HG03196 (cell line): ENCODE data around the gene DNAJC13.

Experiments
- ATAC-seq: cut with Tn5 transposase; IDR thresholded peaks from one replicate; pipeline ENCODE4 v1.9.1; 2021; ENCODE audit not compliant: unreplicated experiment

Gene DNAJC13

DNA sequence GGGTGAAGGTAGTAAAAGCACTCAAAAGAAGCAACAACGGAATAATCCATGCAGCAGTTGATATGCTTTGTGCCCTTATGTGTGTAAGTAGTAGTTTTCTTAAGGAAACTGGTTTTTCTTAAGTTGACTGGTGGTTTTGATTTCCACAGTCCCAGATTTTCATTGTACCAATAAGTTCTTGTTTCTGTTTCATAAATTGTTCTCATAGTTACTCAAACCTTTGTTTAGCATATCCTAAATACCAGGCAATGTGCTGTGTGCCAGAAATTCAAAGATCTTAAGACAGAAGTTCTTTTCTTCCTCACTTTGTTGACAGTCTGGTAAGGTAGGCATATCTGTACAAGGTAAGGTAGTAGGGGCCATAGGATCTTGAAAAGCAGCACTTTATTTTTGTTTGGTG lies 40.0 kb downstream of the DNAJC13 start:
- ATAC-seq: no peak

DNA sequence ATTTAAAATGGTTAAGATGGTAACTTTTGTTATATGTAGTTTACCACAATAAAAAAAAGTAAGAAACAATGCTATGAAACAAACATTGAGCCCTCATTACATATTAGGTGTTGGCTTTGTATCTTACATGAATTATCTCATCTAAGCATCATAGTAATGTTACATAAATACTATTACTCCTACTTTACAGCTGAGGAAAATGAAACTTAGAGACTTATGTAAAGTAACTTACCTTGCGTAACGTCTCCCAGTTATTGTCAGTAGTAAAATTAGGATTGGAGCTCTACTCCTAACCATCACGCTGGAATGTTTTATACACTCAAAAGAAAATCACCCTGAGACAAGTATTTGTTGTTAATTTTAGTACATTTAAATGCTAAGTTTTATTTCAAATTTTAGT lies 42.2 kb downstream of the DNAJC13 start:
- no peak for ATAC-seq

DNA sequence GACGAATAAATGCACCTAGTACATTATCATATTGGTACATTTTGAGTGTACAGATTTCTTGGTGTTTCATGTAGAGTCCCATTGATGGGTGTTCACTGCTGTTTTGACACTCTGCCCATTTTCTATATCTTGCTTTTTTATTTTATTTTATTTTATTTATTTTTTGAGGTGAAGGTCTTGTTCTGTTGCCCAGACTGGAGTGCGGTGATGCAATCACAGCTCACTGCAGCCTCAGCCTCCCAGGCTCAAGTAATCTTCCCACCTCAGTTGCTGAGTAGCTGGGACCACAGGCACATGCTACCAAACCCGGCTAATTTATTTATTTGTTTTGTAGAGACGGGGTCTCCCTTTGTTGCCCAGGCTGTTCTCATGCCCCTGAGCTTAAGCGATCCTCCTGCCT lies 44.2 kb downstream of the DNAJC13 start:
- ATAC-seq: no peak

DNA sequence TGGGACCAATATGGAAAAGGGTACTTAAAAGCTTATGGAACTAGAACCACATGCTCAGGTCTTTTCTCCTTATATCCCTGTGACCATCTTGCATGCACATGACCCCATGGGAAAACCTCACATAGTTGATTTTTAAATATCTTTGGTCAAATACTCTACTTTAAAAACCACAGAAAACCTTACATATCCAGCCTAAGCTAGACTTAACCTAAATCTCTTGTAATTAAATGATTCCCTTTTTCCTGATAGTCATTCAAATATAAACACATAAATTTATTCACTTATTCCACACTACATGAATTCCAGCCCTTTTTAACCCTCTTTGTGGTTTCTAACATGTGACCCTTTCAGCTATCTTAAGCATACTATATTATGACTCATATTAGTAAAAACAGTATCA lies 46.8 kb downstream of the DNAJC13 start:
- no peak for ATAC-seq

DNA sequence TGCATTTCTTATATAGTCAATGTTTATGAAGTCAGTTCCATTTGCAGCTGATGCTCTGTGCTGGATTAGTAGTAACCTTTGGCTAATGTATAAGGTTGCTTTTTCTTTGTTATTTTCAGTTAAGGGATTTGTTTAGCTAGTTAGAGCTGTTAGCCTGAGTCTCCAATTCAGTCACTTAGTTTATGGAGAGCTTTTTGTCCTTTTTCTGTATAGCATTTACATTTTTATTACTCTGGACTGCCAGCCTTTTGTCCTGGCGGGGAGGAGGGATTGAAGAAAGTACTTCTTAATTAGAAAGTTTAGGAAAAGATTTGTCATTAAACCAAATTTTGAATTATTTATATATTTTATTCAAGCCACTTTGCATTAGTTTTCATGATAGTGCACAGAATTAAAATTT lies 52.0 kb downstream of the DNAJC13 start:
- no peak for ATAC-seq

DNA sequence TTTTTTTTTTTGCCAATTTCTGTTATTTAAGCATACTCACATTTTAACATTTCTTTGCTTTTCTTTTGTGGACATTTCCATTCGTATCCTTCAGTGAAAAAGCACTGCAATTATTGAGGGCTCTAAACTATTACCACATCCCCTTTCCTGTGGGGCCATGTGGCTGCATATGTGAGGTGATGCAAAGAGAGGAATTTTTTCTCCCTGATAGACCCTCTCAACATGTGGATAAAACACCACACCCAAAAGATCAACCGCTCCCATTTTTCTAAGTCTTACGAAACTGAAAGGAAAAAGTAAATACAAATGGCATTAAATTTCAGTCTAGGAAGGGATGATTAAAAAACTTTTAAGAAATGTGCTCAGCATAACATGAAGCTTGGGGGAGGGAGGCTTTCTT lies 68.8 kb downstream of the DNAJC13 start:
- ATAC-seq: no peak

DNA sequence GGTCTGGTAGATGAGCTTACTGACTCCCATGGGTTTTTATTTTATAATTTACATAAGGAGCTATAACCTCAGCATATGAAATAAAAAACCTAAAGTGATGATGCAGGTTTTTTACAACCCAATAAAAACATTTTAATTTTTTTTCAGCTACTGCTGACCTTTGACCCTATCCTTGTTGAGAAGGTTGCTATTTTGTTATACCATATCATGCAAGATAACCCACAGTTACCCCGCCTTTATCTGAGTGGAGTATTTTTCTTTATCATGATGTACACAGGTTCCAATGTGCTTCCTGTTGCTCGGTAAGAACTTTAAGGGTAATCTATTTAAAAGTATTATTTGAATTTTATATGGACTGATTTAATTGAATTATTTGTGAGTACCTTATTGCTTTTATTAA lies 70.8 kb downstream of the DNAJC13 start:
- no peak for ATAC-seq

DNA sequence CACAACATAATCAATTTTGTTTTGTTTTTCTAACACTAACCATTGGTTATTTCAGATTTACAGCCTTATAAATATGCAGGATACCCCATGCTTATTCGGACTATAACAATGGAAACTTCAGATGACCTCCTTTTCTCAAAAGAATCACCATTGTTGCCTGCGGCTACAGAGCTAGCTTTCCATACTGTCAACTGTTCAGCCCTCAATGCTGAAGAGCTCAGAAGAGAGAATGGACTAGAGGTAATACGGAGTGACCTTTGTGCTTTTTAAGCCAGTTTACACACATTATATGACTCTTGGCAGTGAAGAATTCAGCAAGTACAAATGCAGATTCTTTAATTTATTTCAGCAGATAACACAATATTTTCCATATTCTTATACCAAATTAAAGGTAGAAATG lies 81.8 kb downstream of the DNAJC13 start:
- ATAC-seq: no peak

DNA sequence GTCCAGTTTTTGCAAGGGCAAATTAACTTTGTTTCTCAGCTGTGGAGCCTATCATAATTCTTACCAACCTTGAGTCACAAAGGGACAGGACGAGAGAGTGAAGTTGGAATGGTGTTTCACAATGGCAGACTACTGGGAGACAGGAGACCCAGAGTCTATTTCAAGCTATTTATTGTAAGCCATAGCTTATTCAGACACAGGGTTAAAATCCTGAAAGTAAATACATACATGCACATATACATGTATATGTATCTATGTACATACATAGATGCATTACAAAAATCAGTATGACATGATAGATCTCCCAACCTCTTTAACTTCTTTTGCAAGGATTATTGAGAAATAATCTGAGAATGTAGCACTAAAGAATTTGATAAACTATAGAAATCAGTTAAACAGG lies 86.3 kb downstream of the DNAJC13 start:
- ATAC-seq: no peak

DNA sequence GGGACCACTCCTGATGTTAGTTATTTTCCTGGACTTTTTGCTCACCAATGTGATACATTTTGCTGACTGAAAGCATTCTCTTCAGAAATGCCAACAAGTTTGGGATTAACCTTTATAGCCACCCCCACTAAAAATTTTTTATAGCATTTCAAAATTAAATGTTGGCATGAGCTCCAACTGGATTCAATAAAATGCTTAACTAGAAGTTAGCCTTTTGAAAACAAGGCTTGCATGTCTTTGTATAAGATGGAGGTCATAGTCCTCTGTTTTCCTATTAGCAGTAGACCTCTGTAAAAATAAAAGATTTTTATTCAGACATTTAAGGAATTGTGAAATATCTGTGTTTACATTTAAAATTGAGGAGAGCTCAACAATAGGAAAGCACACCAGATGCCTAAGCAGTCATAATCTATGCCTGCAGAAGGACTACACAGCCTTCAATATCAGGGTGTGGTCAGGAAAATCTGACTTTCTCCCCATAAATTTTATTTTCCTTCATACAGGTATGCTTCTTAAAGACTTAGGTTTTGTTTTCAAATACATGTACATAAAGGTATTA lies 87.2 kb downstream of the DNAJC13 start:
- no peak for ATAC-seq

DNA sequence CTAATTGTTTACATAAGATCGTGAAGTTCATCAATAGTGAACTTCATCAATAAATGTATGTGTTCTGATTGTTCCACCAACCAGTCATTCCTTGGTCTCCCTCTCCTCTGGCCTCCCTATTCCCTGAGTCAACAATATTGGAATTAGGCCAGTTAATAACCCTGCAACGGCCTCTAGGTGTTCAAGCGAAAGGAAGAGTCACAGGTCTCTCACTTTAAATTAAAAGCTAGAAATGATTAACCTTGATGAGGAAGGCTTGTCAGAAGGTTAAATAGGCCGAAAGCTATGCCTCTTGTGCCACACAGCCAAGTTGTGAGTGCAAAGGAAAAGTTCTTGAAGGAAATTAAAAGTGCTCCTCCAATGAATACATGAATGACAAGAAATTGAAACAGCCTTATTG lies 90.4 kb downstream of the DNAJC13 start:
- ATAC-seq: no peak

DNA sequence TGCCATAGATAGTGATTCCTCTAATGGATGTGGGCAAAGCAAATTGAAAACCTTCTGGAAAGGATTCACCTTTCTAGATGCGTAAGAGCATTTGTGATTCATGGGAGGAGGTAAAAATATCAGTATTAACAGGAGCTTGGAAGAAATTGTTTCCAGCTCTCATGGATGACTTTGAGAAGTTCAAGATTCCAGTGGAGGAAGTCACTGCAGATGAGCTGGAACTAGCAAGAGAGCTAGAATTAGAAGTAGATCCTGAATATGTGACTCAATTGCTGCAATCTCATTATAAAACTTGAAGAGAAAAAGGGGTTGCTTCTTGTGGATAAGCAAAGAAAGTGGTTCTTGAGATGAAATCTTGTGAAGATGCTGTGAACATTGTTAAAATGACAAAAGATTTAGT lies 91.8 kb downstream of the DNAJC13 start:
- ATAC-seq: no peak

DNA sequence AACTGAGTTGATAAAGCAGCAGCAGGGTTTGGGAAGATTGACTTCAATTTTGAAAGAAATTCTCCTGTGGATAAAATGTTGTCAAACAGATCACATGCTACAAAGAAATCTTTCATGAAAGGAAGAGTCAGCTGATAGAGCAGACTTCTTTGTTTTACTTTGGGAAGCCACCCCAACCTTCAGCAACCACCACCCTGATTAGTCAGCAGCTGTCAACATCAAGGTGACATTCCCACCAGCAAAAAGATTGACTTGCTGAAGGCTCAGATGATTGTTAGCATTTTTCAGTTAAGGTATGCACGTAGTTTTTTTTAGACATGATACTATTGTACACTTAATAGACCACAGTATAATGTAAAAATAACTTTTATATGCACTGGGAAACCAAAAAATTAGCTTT lies 92.2 kb downstream of the DNAJC13 start:
- ATAC-seq: no peak

DNA sequence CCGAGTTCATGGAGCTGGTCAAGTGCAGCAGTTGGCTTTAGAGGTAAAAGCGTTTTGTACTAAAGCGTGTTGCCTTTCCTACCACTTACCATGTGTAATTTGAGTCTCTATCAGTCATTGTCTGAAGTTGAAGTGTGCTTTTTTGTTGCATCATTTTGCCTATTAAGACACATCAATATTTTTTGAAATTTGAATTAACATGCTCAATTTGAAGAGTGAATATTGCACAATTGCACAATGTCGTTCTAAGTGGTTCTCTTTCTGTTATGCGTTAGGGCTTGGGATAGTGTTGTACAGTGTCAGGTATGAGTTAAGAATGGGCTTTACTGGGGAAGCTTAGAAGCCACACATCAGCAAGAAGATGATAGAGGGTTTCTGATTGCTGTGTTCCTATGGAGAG lies 95.8 kb downstream of the DNAJC13 start:
- no peak for ATAC-seq

DNA sequence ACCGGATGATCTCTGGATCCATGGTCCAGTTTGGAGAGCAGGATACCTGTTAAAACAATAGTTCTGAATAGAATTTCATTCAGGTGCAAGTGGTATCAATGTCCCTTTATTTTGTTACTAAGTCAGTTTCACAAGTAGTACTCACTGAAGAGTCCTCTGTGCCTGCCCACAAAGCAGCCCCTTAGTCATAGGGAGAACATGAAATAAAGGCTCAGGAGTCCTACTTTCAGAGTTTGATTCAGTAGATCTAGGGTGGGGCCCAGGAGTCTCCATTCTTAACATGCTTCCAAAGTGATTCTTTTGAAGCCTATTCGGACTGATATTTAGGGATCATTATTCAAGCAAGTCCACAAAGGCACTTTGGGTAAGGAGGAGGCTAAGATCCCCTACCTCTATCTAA lies 100.0 kb downstream of the DNAJC13 start:
- no peak for ATAC-seq

DNA sequence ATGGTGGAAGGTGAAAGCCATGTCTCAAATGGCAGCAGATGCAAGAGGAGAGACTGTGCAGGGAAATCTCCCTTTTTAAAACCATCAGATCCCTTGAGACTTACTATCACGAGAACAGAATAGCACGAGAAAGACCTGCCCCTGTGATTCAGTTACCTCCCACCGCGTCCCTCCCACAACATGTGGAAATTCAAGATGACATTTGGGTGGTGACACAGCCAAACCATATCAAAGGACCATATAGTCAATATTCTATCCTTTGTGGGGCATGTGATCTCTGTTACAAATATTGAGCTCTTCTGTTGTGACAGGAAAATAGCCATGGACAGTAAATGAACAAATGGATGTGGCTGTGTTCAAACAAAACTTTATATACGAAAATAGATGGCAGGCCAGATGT lies 102.6 kb downstream of the DNAJC13 start:
- no peak for ATAC-seq

DNA sequence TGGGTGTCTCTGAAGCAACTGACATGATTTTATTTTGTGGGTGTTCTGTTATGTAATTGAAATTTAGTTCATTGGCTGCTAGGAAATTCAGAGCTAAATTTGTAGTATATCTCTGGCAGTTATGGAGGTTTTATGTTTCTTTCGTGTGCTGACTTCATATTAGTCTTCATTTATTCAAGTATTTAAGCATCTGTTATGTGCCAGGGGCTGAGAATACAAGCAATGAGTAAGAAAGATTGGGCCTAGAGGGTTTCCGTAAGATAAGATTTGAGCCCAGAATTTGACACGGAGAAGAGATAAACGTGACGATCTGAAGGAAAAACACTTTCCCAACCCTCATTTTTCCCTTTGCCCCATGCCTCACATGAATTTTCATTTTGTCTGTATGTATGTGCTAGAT lies 104.6 kb downstream of the DNAJC13 start:
- no peak for ATAC-seq

DNA sequence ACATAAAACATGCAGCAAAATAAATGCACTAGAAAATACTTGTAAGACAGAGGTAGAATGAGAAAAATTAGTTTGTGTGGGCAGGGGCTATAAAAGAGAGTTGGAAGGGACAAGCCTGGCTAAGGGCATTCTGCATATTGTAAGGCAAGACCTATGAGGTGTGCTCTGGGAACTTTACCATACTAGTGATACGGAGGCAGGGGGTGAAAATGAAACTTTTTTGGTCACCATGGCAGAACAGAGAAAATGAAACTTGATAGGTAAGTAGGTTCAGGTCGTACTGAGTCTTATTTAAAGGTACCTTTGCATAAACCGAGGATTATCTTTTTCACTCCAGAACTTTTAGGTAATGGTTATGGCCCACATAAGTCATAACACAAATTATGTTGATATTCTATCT lies 105.1 kb downstream of the DNAJC13 start:
- ATAC-seq: peak; percentile 70

DNA sequence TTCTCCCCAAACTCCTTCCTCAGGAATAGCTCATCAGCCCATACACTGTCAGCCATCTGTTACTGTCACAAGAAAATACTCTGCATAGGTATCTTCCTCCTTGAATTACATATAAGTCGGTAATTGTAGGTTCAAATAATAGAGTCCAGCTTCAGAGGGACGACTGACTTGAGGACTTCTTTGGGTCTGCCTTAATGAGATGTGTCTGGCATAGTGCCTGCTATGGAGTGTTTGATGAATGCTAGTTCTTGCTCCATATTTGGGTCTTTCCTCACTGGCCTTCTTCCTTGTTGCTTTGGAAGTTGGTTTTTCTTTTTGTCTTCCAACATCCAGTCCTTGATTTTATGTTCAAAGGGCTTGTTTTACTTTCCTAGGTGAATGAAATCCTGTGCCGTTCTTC lies 113.3 kb downstream of the DNAJC13 start:
- no peak for ATAC-seq

DNA sequence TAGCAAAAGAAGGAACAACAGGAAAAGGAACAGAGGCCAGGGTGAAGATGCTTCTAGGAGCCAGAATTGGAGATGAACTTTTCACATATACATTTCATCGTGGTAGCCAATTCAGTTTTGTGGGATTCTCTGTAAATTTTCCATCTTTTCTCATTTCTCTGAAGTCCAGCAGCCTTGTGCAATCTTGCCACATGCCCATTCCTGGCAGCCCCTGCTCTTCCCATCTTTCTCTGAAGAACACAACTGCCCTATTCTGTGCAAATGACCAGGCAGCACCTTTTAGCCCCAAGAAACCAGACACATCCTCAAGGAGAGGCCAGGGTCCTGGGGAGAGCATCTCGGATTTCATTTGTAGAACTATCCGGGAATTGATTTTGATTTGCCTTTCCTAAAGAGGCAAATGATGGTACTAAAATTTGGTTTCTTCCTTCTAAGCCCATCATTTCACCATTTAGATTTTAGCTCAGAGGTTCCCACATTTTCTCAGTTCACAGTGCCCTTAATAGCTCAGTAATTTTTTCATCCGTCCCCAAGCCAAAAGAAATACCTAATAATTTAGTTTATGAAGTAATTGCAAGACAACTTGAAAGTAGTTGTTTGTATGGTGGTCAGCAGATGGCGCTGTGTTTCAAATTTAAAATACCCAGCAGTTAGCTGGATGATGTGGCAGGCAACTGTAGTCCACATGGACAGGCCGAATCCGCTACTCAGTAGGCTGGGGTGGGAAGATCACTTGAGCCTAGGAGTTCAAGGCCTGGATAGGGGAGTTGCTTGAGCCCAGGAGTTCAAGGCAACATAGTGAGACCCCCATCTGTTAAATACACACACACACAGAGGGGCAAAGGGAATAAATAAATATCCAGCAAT lies 118.5 kb downstream of the DNAJC13 start:
- ATAC-seq: no peak

DNA sequence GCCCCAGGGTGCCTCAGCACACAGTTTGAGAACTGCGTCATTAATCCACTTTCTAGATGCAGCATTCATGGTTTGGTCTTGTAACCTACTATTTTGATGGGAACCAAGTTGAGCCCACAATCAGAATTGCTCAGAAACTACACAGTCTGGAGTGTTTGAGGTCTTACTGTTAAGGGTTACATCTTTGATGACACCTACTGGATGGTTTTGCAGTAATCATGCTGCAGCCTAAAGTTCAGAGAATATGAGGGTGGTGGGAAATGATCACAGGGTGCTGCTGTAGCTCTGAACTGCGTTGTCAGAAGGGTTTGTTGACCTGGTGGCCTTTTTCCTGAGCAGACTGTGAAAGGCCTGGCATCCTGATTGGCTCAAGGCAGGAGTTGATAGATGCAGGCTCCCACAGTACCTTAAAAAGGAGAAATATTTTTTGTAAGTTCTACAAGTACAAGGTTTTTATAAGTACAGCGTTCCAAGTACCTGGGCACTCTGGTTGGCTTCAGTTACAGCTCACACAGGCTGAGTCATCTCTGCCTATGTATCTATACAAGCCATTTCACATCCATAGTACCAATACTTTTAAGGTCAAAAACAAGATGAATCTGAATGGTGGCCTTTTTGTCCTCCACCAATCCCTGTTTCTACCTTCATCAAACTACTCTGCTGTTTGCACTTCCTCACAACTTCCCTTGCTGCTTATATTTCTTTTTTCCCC lies 119.3 kb downstream of the DNAJC13 start:
- no peak for ATAC-seq

DNA sequence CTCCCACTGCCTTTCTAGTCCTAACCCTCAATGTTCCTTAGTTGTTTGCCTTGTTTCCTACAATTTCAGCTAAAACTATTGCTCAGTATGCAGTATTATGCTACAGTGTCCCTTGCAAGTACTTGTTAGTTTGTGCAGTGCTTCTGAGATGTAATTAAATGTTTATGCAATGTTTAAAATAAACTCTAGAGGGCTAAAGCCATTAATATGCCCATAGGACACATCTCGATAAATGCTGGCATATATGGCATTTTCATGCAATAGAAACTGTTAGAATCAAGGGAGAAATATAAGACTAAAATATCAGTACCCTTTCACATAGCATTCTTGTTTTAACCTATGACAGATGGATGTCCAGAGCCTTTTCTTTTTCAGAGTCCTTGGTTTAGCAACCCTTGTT lies 120.0 kb downstream of the DNAJC13 start:
- ATAC-seq: no peak
